Activated B cell treated with CpG ODN at 0.5 μM for 24 hours (primary cell): ENCODE data around the gene KCNAB2. TPM values are rescaled to one million over a fixed set of nuclear protein-coding genes. Genes with fewer than 3 reads are reported as not detected.

ENCODE experiments used
- ATAC-seq: fragments of 200-7000 bp; cut with Tn5 transposase; one replicate; pipeline ENCODE4 v1.10.0; 2021; ENCODE audit warnings: low read depth, mild to moderate bottlenecking, moderate library complexity
- CTCF ChIA-PET: fragments of 350-600 bp; sonication (Branson Sonifier 250); formaldehyde crosslinking; loops from one replicate; lab custom pipeline; 2021; ENCODE audit warnings: antibody characterized with exemption; lab: Charles Lee
- POLR2A ChIA-PET: fragments of 350-600 bp; sonication (Branson Sonifier 250); formaldehyde crosslinking; loops from one replicate; lab custom pipeline; 2021; ENCODE audit warnings: antibody characterized with exemption; lab: Charles Lee
- DNase-seq: peaks from one replicate; pipeline ENCODE4 v3.0.0; 2022
- H3K27ac Mint-ChIP-seq: one replicate; pipeline ENCODE4 v1.8.0; 2020; ENCODE audit warnings: mixed read lengths
- H3K27me3 Mint-ChIP-seq: one replicate; pipeline ENCODE4 v1.8.0; 2021; ENCODE audit warnings: mixed read lengths
- H3K36me3 Mint-ChIP-seq: one replicate; pipeline ENCODE4 v1.8.0; 2021; ENCODE audit warnings: low read depth, mixed read lengths
- H3K4me1 Mint-ChIP-seq: one replicate; pipeline ENCODE4 v1.8.0; 2021; ENCODE audit warnings: mixed read lengths
- H3K4me3 Mint-ChIP-seq: one replicate; pipeline ENCODE4 v1.8.0; 2020; ENCODE audit warnings: mild to moderate bottlenecking, mixed read lengths
- H3K9me3 Mint-ChIP-seq: one replicate; pipeline ENCODE4 v1.8.0; 2020; ENCODE audit warnings: mixed read lengths
- CTCF ChIP-seq: fragments of 200-600 bp; IDR thresholded peaks from one replicate; pipeline ENCODE4 v1.8.0; 2022; ENCODE audit warnings: antibody characterized with exemption, mild to moderate bottlenecking
- intact Hi-C: fragments of 100-400 bp; cut with micrococcal nuclease; formaldehyde crosslinking; loops from one replicate; pipeline ENCODE4 v1.15.1; 2024
- total RNA-seq: library from RNA; stranded (reverse); gene quantifications from 2 replicates; pipeline ENCODE4 v1.2.3, GENCODE V29; 2022

The KCNAB2 gene
- total RNA-seq, 1 donor from 2014 or later, result 121 TPM

- ChIA-PET POLR2A (no interaction called here), CTCF (interaction anchor here (0.9 kb wide), 1 partner anchor 31 kb away, joined by 3 read pairs; no protein-coding TSS in a partner anchor)
- DNase-seq (no peak), ATAC-seq (no peak)
- TF ChIP-seq CTCF, result no peak
- Mint-ChIP-seq H3K4me1 (peaks cover 4% of the 10 kb centered on the region), H3K27ac (no peak overlapping the region), H3K36me3 (no peaks in the 10 kb centered on the region), H3K4me3 (no peak overlapping the region), H3K27me3 (peaks cover 2% of the 10 kb centered on the region), H3K9me3 (peaks cover 8% of the 10 kb centered on the region)
- intact Hi-C loops, result no loop called here
Observed at GRCh38 chr1:6129313-6129712, 83.6 kb downstream of the KCNAB2 start.

GRCh38 chr1:6130036-6130435, 84.3 kb downstream of the KCNAB2 start:
- TF ChIP-seq CTCF, result no peak
- Mint-ChIP-seq H3K36me3 (no peaks in the 10 kb centered on the region), H3K27me3 (peaks cover 2% of the 10 kb centered on the region), H3K4me3 (no peak overlapping the region), H3K4me1 (peaks cover 4% of the 10 kb centered on the region), H3K9me3 (peaks cover 8% of the 10 kb centered on the region), H3K27ac (no peak overlapping the region)
- DNase-seq, result no peak
- intact Hi-C loops, result no loop called here
- ATAC-seq, result no peak
- ChIA-PET POLR2A (no interaction called here), CTCF (no interaction called here)

- H3K27ac Mint-ChIP-seq, result no peak overlapping the region
- POLR2A ChIA-PET, result no interaction called here
- H3K36me3 Mint-ChIP-seq, result no peaks in the 10 kb centered on the region
- peaks cover 8% of the 10 kb centered on the region for H3K9me3 Mint-ChIP-seq
- no peak overlapping the region for H3K4me3 Mint-ChIP-seq
- intact Hi-C loops, result no loop called here
- no peak for TF ChIP-seq CTCF
- DNase-seq (no peak), ATAC-seq (no peak)
- CTCF ChIA-PET, result no interaction called here
- peaks cover 4% of the 10 kb centered on the region for H3K4me1 Mint-ChIP-seq
- H3K27me3 Mint-ChIP-seq, result peaks cover 2% of the 10 kb centered on the region
Observed at GRCh38 chr1:6130596-6130995, 84.9 kb downstream of the KCNAB2 start.

GRCh38 chr1:6131561-6131960, 85.9 kb downstream of the KCNAB2 start:
- H3K27ac Mint-ChIP-seq, result no peak overlapping the region
- H3K9me3 Mint-ChIP-seq, result peaks cover 8% of the 10 kb centered on the region
- DNase-seq, result no peak
- no peaks in the 10 kb centered on the region for H3K27me3 Mint-ChIP-seq
- POLR2A ChIA-PET, result no interaction called here
- intact Hi-C loops, result no loop called here
- no peaks in the 10 kb centered on the region for H3K36me3 Mint-ChIP-seq
- H3K4me3 Mint-ChIP-seq, result no peak overlapping the region
- ATAC-seq, result no peak
- H3K4me1 Mint-ChIP-seq, result peaks cover 4% of the 10 kb centered on the region
- CTCF ChIA-PET, result no interaction called here
- TF ChIP-seq CTCF, result no peak

GRCh38 chr1:6133146-6133895, 87.6 kb downstream of the KCNAB2 start:
- POLR2A ChIA-PET, result no interaction called here
- Mint-ChIP-seq H3K27me3 (peaks cover 4% of the 10 kb centered on the region), H3K4me3 (no peak overlapping the region), H3K36me3 (no peaks in the 10 kb centered on the region), H3K4me1 (no peaks in the 10 kb centered on the region), H3K9me3 (peaks cover 8% of the 10 kb centered on the region), H3K27ac (no peak overlapping the region)
- intact Hi-C loops, result no loop called here
- DNase-seq, result no peak
- no peak for TF ChIP-seq CTCF
- ATAC-seq, result no peak
- CTCF ChIA-PET, result no interaction called here
